Neural cell (in vitro differentiated cells): ENCODE data around the gene TMEFF1.

ENCODE experiments used
- EP300 ChIP-seq: fragments of 450-650 bp; conservative IDR thresholded peaks from 2 replicates; pipeline ENCODE4 v1.6.1; 2014; ENCODE audit warnings: antibody characterized with exemption, mild to moderate bottlenecking, moderate library complexity; ENCODE audit not compliant: poor library complexity, severe bottlenecking
- EZH2 ChIP-seq: fragments of 200-600, 300-800 bp; shearing (Covaris generic), sonication (generic); IDR thresholded peaks from 2 replicates; pipeline ENCODE4 v1.6.1; 2014; ENCODE audit warnings: antibody characterized with exemption, low read length, borderline replicate concordance, mild to moderate bottlenecking; ENCODE audit not compliant: insufficient read depth, poor library complexity, severe bottlenecking
- MXI1 ChIP-seq: fragments of 450-650 bp; conservative IDR thresholded peaks from 2 replicates; pipeline ENCODE4 v1.6.1; 2014; ENCODE audit warnings: antibody characterized with exemption, mild to moderate bottlenecking; ENCODE audit not compliant: poor library complexity, severe bottlenecking
- POLR2AphosphoS5 ChIP-seq: IDR thresholded peaks from 2 replicates; pipeline ENCODE4 v1.6.1; 2012
- SMC3 ChIP-seq: fragments of 450-650 bp; conservative IDR thresholded peaks from 2 replicates; pipeline ENCODE4 v1.6.1; 2014; ENCODE audit warnings: antibody characterized with exemption, mild to moderate bottlenecking, moderate library complexity; ENCODE audit not compliant: poor library complexity
- TAF1 ChIP-seq: IDR thresholded peaks from 2 replicates; pipeline ENCODE4 v1.6.1; 2012; ENCODE audit warnings: low read depth
- TF ChIP-seq, protein P1 (sequence below): fragments of 450-650 bp; IDR thresholded peaks from 2 replicates; pipeline ENCODE4 v1.5.1; 2014; ENCODE audit warnings: antibody characterized with exemption, mild to moderate bottlenecking, moderate library complexity; ENCODE audit not compliant: poor library complexity, severe bottlenecking

DNA sequence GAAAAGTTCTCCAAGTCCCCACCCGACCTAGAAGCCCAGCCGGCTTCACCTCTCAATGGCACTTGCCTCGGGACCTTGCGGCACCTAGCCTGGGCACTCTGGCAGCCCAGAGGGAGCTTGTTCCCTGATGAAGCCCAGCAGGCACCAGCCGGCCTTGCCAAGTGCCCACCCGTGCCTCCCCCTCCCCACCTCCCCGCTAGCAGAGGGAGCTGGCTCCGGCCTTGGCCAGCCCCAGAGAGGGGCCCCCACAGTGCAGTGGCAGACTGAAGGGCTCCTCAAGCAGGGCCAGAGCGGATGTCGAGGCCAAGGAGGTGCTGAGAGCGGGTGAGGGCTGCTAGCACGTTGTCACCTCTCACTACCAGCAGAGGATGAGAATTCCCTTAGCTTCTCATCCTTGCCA lies 67.4 kb downstream of the TMEFF1 start:
- TF ChIP-seq, protein P1, sequence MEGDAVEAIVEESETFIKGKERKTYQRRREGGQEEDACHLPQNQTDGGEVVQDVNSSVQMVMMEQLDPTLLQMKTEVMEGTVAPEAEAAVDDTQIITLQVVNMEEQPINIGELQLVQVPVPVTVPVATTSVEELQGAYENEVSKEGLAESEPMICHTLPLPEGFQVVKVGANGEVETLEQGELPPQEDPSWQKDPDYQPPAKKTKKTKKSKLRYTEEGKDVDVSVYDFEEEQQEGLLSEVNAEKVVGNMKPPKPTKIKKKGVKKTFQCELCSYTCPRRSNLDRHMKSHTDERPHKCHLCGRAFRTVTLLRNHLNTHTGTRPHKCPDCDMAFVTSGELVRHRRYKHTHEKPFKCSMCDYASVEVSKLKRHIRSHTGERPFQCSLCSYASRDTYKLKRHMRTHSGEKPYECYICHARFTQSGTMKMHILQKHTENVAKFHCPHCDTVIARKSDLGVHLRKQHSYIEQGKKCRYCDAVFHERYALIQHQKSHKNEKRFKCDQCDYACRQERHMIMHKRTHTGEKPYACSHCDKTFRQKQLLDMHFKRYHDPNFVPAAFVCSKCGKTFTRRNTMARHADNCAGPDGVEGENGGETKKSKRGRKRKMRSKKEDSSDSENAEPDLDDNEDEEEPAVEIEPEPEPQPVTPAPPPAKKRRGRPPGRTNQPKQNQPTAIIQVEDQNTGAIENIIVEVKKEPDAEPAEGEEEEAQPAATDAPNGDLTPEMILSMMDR = no peak
- no peak for TF ChIP-seq POLR2AphosphoS5
- TF ChIP-seq TAF1 = no peak
- no peak for TF ChIP-seq EP300
- TF ChIP-seq MXI1 = no peak
- TF ChIP-seq EZH2 = no peak
- no peak for TF ChIP-seq SMC3
